ENCODE results near the gene GNAT3. TPM values are rescaled to one million over a fixed set of nuclear protein-coding genes. Genes with fewer than 3 reads are reported as not detected.

The GNAT3 gene
- total RNA-seq, 1 experiment from 2014 or later: not detected

Other genes with a start within 250 kb of the GNAT3 start
- 0.13 and 0.22 TPM in 2 replicates for gene CD36, start 126.6 kb upstream of the GNAT3 start, total RNA-seq (2014; rRNA removed; shearing (Covaris generic))

Measured in SJCRH30 (cell line).